ENCODE results near the gene TSPO.
A peak's percentile ranks its signal among the peaks of the same experiment; 100 is the strongest.
"Not testable (repeated sequence)": the region's sequence is repeated elsewhere in the genome, so short reads cannot be mapped to it uniquely, and the experiment has no call there.

TSPO gene

DNA sequence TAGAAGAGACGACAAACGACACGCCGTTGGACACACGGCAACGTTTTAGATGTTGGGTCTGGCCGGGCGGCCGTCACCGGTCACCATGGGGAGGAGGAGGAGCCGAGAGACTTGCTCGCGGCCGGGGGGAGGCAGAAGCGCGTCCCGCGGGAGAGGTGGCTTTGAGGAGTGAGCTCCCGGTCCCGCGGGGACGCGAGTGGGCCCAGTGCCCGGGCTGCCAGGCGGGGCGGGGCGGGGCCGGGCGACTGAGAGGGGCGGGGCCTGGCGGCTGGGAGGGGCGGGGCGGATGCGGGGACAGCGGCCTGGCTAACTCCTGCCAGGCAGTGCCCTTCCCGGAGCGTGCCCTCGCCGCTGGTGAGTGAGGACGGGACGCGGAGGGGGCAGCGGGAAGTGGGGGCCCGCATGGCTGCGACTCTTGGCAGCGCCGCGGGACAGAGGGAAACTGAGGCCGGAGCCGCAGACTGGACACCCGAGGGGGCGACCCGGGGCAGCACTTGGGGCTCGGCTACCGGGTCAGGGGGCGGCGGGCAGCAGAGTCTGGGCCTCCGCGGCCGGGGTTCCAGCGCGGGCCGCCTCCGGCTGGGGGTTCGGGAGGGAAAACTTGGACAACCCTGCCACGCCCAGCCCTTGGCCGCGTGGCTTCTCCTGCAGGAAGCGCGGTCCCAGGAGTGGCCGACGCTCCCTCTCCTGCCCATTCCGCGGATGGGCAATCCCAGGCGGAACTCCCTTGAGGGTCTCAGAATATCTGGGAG lies at the start of gene TSPO:
Gene TSPO (plus strand): TSS at position 309 of the 752 bp plus-strand sequence. CDS start 7,680 bp downstream, outside the sequence.
- Histone ChIP-seq H3K4me3 (ENCODE audit: low read depth in 1 of 2, low read length in 2 of 2) (peak within 1 kb of the TSS; percentile 74 to 84), H3K36me3 (ENCODE audit: insufficient read depth, low read length) (no peaks in the 10 kb centered on the region), H3K27me3 (ENCODE audit: control insufficient read depth in 1 of 2, insufficient read depth in 2 of 2, low read length in 2 of 2) (no peaks in the 10 kb centered on the region), H3K9ac (ENCODE audit: low read length) (peak within 1 kb of the TSS; percentile 54), H3K9me3 (ENCODE audit: low read length) (no peaks in the 10 kb centered on the region), H3K27ac (ENCODE audit: low read depth, low read length) (peak within 1 kb of the TSS; percentile 75), H3K4me1 (ENCODE audit: insufficient read depth, low read length) (peaks cover 12% of the 10 kb centered on the region)

DNA sequence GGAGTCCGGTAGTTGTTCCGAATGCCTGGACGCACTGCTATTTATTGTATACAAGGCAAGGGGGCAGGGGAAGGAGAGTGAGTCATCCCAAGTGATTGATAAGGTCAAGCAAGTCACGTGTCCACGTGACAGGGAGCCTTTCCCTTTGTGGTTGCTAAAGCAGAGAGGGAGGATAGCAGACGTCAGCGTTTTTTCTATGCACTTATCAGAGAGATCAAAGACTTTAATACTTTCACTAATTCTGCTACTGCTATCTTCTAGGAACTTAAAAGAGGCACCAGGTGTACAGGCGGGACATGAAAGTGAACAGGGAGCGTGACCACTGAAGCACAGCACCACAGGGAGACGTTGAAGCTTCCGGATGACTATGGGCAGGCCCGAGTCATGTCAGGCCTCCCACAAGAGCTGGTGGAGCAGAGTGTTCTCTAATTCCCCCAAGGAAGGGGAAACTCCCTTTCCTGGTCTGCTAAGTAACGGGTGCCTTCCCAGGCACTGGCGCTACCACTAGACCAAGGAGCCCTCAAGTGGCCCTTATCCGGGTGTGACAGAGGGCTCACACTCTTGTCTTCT lies 47.2 kb upstream of the TSPO start:
- not testable (repeated sequence) for H3K4me3 ChIP-seq (ENCODE audit: low read depth in 1 of 2, low read length in 2 of 2); H3K9ac ChIP-seq (ENCODE audit: low read length); H3K4me1 ChIP-seq (ENCODE audit: insufficient read depth, low read length); H3K27ac ChIP-seq (ENCODE audit: low read depth, low read length); H3K9me3 ChIP-seq (ENCODE audit: low read length); H3K36me3 ChIP-seq (ENCODE audit: insufficient read depth, low read length); H3K27me3 ChIP-seq (ENCODE audit: control insufficient read depth in 1 of 2, insufficient read depth in 2 of 2, low read length in 2 of 2)

DNA sequence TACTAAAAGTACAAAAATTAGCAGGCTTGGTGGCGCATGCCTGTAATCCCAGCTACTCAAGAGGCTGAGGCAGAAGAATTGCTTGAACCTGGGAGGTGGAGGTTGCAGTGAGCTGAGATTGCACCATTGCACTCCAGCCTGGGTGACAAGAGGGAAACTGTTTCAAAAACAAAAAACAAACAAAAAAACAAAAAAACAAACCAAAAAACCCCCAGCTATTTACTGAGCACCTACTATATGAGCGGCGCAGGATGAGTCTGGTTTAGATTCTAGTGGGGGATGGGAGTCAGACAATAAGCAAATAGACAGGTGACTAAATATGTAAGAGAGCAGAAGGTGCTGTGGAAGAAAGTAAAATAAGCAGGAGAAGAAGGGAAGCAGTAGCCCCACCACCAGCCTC lies 46.4 kb upstream of the TSPO start:
- H3K27me3 ChIP-seq (ENCODE audit: control insufficient read depth in 1 of 2, insufficient read depth in 2 of 2, low read length in 2 of 2); H3K4me1 ChIP-seq (ENCODE audit: insufficient read depth, low read length); H3K9me3 ChIP-seq (ENCODE audit: low read length); H3K27ac ChIP-seq (ENCODE audit: low read depth, low read length); H3K9ac ChIP-seq (ENCODE audit: low read length); H3K36me3 ChIP-seq (ENCODE audit: insufficient read depth, low read length); H3K4me3 ChIP-seq (ENCODE audit: low read depth in 1 of 2, low read length in 2 of 2): not testable (repeated sequence)

DNA sequence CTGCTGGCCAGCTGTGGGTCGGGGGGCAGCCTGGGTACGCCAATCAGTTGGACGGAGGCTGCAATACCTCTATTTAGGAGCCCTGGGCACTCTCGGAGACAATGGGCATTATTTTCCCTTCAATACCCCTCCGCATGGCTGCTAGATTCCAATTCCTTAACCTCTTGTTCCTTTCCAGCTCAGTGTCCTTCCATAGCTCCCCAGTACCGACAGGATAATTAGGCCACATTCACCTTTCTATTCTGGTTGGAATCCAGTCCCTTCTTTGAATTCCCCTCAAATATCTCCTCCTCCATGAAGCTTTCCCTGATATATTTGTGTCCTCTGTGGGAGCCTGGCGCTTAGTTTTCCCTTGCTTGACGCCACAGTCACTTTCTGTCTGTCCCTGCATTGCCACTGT lies 45.1 kb upstream of the TSPO start:
- Histone ChIP-seq H3K27ac (ENCODE audit: low read depth, low read length) (no peak overlapping the region), H3K4me1 (ENCODE audit: insufficient read depth, low read length) (peaks cover 7% of the 10 kb centered on the region), H3K9ac (ENCODE audit: low read length) (no peak overlapping the region), H3K36me3 (ENCODE audit: insufficient read depth, low read length) (no peaks in the 10 kb centered on the region), H3K4me3 (ENCODE audit: low read depth in 1 of 2, low read length in 2 of 2) (no peak overlapping the region), H3K27me3 (ENCODE audit: control insufficient read depth in 1 of 2, insufficient read depth in 2 of 2, low read length in 2 of 2) (peaks cover 2 to 15% of the 10 kb centered on the region in 2 donors), H3K9me3 (ENCODE audit: low read length) (no peaks in the 10 kb centered on the region)

DNA sequence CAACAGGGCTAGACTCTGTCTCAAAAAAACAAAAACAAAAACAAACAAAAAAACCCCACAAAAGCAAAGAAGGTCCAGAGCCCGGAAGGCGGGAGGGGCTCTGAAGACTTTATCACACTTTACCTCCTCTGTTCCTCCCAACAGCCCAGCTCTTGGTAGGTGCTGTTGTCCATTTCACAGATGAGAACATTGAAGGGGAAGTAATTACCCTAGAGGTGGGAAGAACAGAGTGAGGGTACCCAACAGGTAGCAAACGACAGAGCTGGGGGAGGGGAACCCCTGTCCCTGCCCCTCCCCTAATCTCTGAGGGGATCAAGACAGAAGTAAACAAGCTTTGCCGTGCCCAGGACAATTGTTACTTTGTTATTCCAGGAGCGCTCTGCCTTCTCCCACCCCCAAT lies 41.8 kb upstream of the TSPO start:
- H3K27me3 ChIP-seq (ENCODE audit: control insufficient read depth in 1 of 2, insufficient read depth in 2 of 2, low read length in 2 of 2) = peaks cover 19 to 40% of the 10 kb centered on the region in 2 donors
- no peak overlapping the region for H3K4me3 ChIP-seq (ENCODE audit: low read depth in 1 of 2, low read length in 2 of 2)
- peaks cover 11% of the 10 kb centered on the region for H3K4me1 ChIP-seq (ENCODE audit: insufficient read depth, low read length)
- H3K27ac ChIP-seq (ENCODE audit: low read depth, low read length) = no peak overlapping the region
- H3K9ac ChIP-seq (ENCODE audit: low read length) = no peak overlapping the region
- H3K9me3 ChIP-seq (ENCODE audit: low read length) = no peaks in the 10 kb centered on the region
- no peaks in the 10 kb centered on the region for H3K36me3 ChIP-seq (ENCODE audit: insufficient read depth, low read length)

DNA sequence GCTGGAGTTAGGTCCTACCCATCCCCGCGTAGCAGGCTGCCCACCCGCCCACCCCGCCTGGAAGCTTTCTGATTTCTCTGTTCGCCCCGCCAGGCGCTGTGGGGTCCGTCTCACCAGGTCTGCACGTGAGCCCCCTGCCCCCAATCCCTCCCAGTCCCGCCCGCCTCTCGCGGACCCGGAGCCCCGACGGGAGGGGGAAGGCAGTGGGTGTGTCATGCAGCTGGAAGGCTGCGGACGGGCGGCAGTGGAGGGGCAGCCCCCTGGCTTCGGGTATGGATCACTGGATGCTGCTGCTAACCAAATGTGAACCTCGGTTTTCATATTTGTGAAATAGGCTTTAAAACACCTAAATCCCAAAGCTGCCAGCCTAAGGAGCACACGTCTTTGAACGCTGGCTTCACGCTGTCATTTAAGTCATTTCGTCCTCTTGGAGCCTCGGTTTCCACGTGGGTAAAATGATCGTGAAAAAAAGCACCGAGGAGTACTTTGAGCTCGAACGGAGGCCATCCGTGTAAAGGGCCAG lies 41.4 kb upstream of the TSPO start:
- H3K4me1 ChIP-seq (ENCODE audit: insufficient read depth, low read length) = peaks cover 11% of the 10 kb centered on the region

DNA sequence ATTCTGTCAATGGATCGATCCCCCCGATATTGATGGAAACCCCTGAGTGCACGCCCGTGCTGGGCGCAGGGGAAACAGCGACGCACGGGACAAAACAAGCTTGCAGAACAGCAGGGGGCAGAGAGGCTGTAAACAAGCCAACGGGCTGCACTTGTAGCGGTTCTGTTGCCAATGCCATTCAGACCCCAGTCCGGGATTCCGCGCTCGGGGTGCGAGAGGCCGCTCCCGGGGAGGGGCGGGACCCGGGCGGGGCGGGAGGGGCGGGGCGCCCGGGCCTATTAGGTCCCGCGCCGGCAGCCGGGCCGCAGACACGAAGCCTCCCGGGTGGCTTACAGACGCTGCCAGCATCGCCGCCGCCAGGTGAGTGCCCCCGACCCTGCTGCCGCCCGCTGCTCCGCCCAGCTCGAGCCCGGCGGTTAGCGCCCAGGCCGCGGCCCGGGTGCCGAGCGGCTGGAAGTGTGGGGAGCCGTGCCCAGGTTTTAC lies 40.9 kb upstream of the TSPO start, which contains the start of gene BIK:
Gene BIK (plus strand): TSS at position 307 of the 483 bp plus-strand sequence. CDS start 13,273 bp downstream, outside the sequence.
- H3K27me3 ChIP-seq (ENCODE audit: control insufficient read depth in 1 of 2, insufficient read depth in 2 of 2, low read length in 2 of 2) = peaks cover 19 to 44% of the 10 kb centered on the region in 2 donors

More for the DNA sequence above, 41.4 kb upstream of the TSPO start:
- Histone ChIP-seq H3K27me3 (ENCODE audit: control insufficient read depth in 1 of 2, insufficient read depth in 2 of 2, low read length in 2 of 2) (peaks cover 19 to 40% of the 10 kb centered on the region in 2 donors), H3K27ac (ENCODE audit: low read depth, low read length) (no peak overlapping the region), H3K9me3 (ENCODE audit: low read length) (no peaks in the 10 kb centered on the region), H3K4me3 (ENCODE audit: low read depth in 1 of 2, low read length in 2 of 2) (peak overlapping the region; percentile 38), H3K36me3 (ENCODE audit: insufficient read depth, low read length) (no peaks in the 10 kb centered on the region), H3K9ac (ENCODE audit: low read length) (no peak overlapping the region)

DNA sequence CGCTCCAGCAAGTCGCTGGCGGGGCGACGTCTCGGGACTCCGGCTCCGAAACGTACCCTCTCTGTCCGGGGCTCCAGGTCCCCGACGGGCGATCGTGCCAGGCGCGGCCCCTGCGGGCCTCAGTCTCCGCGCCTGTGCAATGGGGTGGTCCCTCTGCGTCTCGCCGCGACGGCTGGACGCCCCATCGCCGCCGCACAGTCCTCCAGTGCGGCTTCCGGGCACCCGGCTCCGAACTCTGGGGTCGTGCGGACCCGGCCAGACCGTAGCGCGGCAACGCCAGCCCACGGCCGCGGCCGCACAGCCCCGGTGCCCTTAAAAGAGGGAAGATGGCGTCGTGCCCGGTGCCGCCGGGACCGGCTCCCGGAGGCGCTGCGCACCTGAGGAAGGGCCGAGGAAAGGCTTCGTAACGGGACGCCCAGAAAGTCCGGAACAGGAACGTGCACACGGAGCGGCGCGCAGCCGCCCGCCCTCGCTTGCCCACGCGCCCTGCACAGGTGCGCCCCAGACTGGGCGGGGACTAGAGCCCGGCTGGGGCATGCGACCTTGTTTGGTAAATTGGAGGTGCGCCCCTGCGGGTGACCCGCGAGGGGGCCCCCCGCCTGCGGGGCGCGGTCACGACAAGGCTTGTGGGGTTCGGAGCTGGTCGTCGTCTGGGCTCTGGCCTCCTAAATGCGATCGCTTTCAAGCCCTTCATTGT lies 40.3 kb upstream of the TSPO start:
- peaks cover 11% of the 10 kb centered on the region for H3K4me1 ChIP-seq (ENCODE audit: insufficient read depth, low read length)
- peak overlapping the region; percentile 47 for H3K4me3 ChIP-seq (ENCODE audit: low read depth in 1 of 2, low read length in 2 of 2)
- H3K27ac ChIP-seq (ENCODE audit: low read depth, low read length) = no peak overlapping the region
- no peak overlapping the region for H3K9ac ChIP-seq (ENCODE audit: low read length)
- no peaks in the 10 kb centered on the region for H3K9me3 ChIP-seq (ENCODE audit: low read length)
- H3K27me3 ChIP-seq (ENCODE audit: control insufficient read depth in 1 of 2, insufficient read depth in 2 of 2, low read length in 2 of 2) = peaks cover 19 to 44% of the 10 kb centered on the region in 2 donors
- H3K36me3 ChIP-seq (ENCODE audit: insufficient read depth, low read length) = no peaks in the 10 kb centered on the region

More for the DNA sequence above, 40.9 kb upstream of the TSPO start, which contains the start of gene BIK:
- H3K9ac ChIP-seq (ENCODE audit: low read length) = no peak within 1 kb of the TSS
- H3K4me1 ChIP-seq (ENCODE audit: insufficient read depth, low read length) = peaks cover 11% of the 10 kb centered on the region
- H3K36me3 ChIP-seq (ENCODE audit: insufficient read depth, low read length) = no peaks in the 10 kb centered on the region
- H3K4me3 ChIP-seq (ENCODE audit: low read depth in 1 of 2, low read length in 2 of 2) = peak within 1 kb of the TSS; percentile 47
- no peak within 1 kb of the TSS for H3K27ac ChIP-seq (ENCODE audit: low read depth, low read length)
- no peaks in the 10 kb centered on the region for H3K9me3 ChIP-seq (ENCODE audit: low read length)

DNA sequence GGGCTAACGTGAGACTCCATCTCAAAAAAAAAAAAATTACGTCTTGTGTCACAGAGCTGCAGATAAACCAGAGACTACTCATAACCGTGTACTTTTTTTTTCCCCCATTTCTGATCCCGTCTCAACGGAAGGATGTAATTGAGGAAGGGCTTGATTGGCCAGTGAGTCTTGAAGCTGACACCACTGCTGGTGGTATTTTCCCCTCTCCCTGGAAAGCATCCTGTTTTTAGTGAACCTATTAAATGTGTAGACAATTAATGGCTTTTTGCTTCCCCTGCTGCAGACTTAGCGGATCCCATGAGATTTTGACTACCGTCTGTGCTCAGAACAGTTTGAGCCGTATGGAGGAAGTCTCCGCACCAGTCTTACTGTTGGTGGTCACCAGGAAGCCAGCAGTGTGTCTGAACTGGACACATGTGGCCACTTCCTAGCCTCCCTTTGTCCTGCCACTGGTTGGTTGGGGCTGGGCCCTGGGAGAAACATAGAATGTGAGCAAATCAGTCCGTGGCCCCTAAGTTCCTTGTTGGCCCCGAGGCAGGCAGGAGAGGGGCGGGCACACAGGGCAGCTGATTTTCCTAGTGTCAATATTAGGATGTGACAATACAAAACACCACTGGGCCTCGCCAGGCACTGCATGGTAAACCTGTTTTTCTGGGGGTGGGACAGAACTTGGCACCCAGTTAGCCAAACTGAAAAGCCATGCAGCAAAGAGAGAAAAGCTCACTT lies 37.7 kb upstream of the TSPO start:
- Histone ChIP-seq H3K9ac (ENCODE audit: low read length) (no peak overlapping the region), H3K27me3 (ENCODE audit: control insufficient read depth in 1 of 2, insufficient read depth in 2 of 2, low read length in 2 of 2) (peaks cover 19 to 44% of the 10 kb centered on the region in 2 donors), H3K4me1 (ENCODE audit: insufficient read depth, low read length) (peaks cover 11% of the 10 kb centered on the region), H3K9me3 (ENCODE audit: low read length) (no peaks in the 10 kb centered on the region), H3K4me3 (ENCODE audit: low read depth in 1 of 2, low read length in 2 of 2) (no peak overlapping the region), H3K27ac (ENCODE audit: low read depth, low read length) (no peak overlapping the region), H3K36me3 (ENCODE audit: insufficient read depth, low read length) (no peaks in the 10 kb centered on the region)

DNA sequence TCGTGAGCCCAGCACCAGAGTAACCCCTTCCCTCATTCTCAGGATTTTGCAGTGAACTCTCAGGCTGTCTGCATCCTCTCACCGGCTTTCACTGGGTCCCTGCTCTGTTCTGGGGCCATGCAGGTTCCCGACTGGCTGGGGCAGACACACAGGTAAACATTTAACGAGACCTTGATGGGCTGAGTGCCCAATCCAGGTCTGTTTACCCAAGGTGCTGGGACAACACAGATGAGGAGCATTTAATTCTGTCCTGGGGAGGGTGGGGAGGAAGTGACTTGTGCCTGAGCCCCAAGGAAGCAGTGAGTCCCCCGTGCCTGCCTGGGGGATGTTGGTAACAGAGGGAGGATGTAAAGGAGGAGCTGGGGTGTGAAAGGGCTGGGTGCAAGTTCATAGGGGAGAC lies 36.4 kb upstream of the TSPO start:
- Histone ChIP-seq H3K9ac (ENCODE audit: low read length) (no peak overlapping the region), H3K4me3 (ENCODE audit: low read depth in 1 of 2, low read length in 2 of 2) (no peak overlapping the region), H3K36me3 (ENCODE audit: insufficient read depth, low read length) (no peaks in the 10 kb centered on the region), H3K9me3 (ENCODE audit: low read length) (no peaks in the 10 kb centered on the region), H3K27me3 (ENCODE audit: control insufficient read depth in 1 of 2, insufficient read depth in 2 of 2, low read length in 2 of 2) (peaks cover 19 to 42% of the 10 kb centered on the region in 2 donors), H3K4me1 (ENCODE audit: insufficient read depth, low read length) (peaks cover 10% of the 10 kb centered on the region), H3K27ac (ENCODE audit: low read depth, low read length) (no peak overlapping the region)

DNA sequence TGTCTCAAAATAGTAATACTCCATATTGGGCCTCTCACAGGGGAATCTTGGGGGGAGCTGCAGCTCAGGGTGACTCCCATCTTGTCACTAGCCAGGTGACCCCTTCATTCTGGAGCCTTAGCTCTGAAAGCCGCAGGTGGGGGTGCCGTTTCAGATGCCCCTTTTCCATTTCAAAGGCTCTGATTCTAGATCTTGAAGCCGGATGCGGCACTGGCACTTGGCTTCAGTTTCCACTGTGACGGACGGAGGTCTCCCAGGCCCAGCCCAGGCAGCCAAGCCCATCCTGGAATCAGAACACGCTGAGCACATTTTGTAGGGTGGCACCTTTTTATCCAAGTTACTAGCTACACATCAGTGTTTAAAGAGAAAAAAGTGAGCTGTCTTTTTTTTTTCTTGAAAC lies 34.4 kb upstream of the TSPO start:
- Histone ChIP-seq H3K9ac (ENCODE audit: low read length) (no peak overlapping the region), H3K9me3 (ENCODE audit: low read length) (no peaks in the 10 kb centered on the region), H3K36me3 (ENCODE audit: insufficient read depth, low read length) (no peaks in the 10 kb centered on the region), H3K4me1 (ENCODE audit: insufficient read depth, low read length) (no peaks in the 10 kb centered on the region), H3K4me3 (ENCODE audit: low read depth in 1 of 2, low read length in 2 of 2) (no peak overlapping the region), H3K27me3 (ENCODE audit: control insufficient read depth in 1 of 2, insufficient read depth in 2 of 2, low read length in 2 of 2) (peaks cover 11 to 23% of the 10 kb centered on the region in 2 donors), H3K27ac (ENCODE audit: low read depth, low read length) (no peak overlapping the region)

All from muscle layer of colon (tissue), 2 donors.